Measurements from ENCODE around the gene STK16.
"Not testable (repeated sequence)": the region's sequence is repeated elsewhere in the genome, so short reads cannot be mapped to it uniquely, and the experiment has no call there.

The STK16 gene

DNA sequence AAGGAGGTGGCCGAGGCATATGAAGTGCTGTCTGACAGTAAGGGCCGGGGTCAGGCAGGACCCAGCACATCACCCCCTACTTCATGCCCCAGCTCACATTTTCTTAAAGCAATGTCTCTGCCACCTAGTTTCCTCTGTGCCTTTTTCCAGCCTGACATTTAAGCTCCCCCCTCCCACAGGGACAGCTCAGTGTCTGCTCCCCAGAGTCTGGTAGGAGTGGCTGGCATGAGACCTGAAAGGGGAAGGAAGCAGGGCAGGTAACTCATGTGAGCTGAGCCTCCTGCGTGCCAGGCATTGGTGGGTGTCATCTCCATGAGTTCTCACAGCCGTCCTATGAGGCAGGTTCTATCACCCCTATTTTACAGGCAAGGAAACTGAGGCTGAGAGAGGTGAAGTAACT is 35.4 kb downstream of the STK16 start:
- Mint-ChIP-seq H3K4me3 (peak overlapping the region; percentile 94), H3K9me3 (ENCODE audit: low read depth) (no peaks in the 10 kb centered on the region), H3K27ac (peak overlapping the region; percentile 50), H3K4me1 (ENCODE audit: low read depth) (peaks cover 46% of the 10 kb centered on the region), H3K27me3 (no peaks in the 10 kb centered on the region), H3K36me3 (no peaks in the 10 kb centered on the region)

GRCh38 chr2:219281588-219281987 is 36.3 kb downstream of the STK16 start:
- Mint-ChIP-seq H3K27me3 (no peaks in the 10 kb centered on the region), H3K36me3 (no peaks in the 10 kb centered on the region), H3K4me3 (no peak overlapping the region), H3K27ac (no peak overlapping the region), H3K9me3 (ENCODE audit: low read depth) (no peaks in the 10 kb centered on the region), H3K4me1 (ENCODE audit: low read depth) (peaks cover 47% of the 10 kb centered on the region)

GRCh38 chr2:219282375-219282774 is 37.1 kb downstream of the STK16 start:
- no peaks in the 10 kb centered on the region for H3K36me3 Mint-ChIP-seq
- H3K4me3 Mint-ChIP-seq = no peak overlapping the region
- H3K9me3 Mint-ChIP-seq (ENCODE audit: low read depth) = no peaks in the 10 kb centered on the region
- H3K27ac Mint-ChIP-seq = no peak overlapping the region
- H3K4me1 Mint-ChIP-seq (ENCODE audit: low read depth) = peaks cover 46% of the 10 kb centered on the region
- H3K27me3 Mint-ChIP-seq = no peaks in the 10 kb centered on the region

DNA sequence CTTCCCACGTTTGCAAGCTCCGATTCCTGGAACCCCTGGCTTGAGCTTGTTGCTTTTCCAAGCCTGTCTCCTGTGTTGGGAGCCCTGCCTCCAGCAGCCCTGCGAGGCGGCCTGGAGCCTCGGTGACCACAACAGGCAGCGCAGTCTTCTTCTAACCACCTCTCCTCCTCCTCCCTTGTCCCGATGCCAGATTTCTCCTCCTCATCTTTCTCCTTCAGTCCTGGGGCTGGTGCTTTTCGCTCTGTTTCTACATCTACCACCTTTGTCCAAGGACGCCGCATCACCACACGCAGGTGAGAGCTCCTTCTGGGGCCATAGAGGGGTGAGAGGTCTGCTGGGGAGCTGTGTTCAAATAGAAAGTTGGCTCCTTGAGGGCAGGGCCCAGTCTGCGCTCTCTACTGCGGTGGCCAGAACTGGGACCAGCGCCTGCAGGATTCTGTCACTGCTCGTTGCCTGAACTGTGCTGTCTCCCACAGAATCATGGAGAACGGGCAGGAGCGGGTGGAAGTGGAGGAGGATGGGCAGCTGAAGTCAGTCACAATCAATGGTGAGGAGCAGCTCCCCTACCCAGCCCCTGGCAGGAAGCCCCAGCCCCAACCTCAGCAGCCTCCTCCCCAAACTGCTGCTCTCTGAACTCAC is 37.8 kb downstream of the STK16 start:
- H3K4me1 Mint-ChIP-seq (ENCODE audit: low read depth) = peaks cover 40% of the 10 kb centered on the region
- H3K9me3 Mint-ChIP-seq (ENCODE audit: low read depth) = no peaks in the 10 kb centered on the region
- H3K36me3 Mint-ChIP-seq = no peaks in the 10 kb centered on the region
- peak overlapping the region; percentile 22 for H3K27ac Mint-ChIP-seq
- H3K27me3 Mint-ChIP-seq = no peaks in the 10 kb centered on the region
- no peak overlapping the region for H3K4me3 Mint-ChIP-seq

GRCh38 chr2:219284501-219285372 is 39.5 kb downstream of the STK16 start:
- Mint-ChIP-seq H3K36me3 (no peaks in the 10 kb centered on the region), H3K4me1 (ENCODE audit: low read depth) (peaks cover 28% of the 10 kb centered on the region)

GRCh38 chr2:219285373-219285735 is 40.1 kb downstream of the STK16 start:
- no peaks in the 10 kb centered on the region for H3K9me3 Mint-ChIP-seq (ENCODE audit: low read depth)
- H3K4me1 Mint-ChIP-seq (ENCODE audit: low read depth) = peaks cover 22% of the 10 kb centered on the region
- no peaks in the 10 kb centered on the region for H3K27me3 Mint-ChIP-seq
- H3K27ac Mint-ChIP-seq = no peak overlapping the region
- no peak overlapping the region for H3K4me3 Mint-ChIP-seq
- no peaks in the 10 kb centered on the region for H3K36me3 Mint-ChIP-seq

More at GRCh38 chr2:219284501-219285372, 39.5 kb downstream of the STK16 start:
- Mint-ChIP-seq H3K27me3 (no peaks in the 10 kb centered on the region), H3K9me3 (ENCODE audit: low read depth) (no peaks in the 10 kb centered on the region), H3K4me3 (no peak overlapping the region), H3K27ac (no peak overlapping the region)

GRCh38 chr2:219285894-219286425 is 40.7 kb downstream of the STK16 start:
- H3K4me3 Mint-ChIP-seq = no peak overlapping the region
- no peaks in the 10 kb centered on the region for H3K9me3 Mint-ChIP-seq (ENCODE audit: low read depth)
- H3K27me3 Mint-ChIP-seq = no peaks in the 10 kb centered on the region
- H3K4me1 Mint-ChIP-seq (ENCODE audit: low read depth) = peaks cover 16% of the 10 kb centered on the region
- peak overlapping the region; percentile 66 for H3K27ac Mint-ChIP-seq
- H3K36me3 Mint-ChIP-seq = no peaks in the 10 kb centered on the region

- H3K9me3 Mint-ChIP-seq (ENCODE audit: low read depth) = no peaks in the 10 kb centered on the region
- H3K4me1 Mint-ChIP-seq (ENCODE audit: low read depth) = peaks cover 12% of the 10 kb centered on the region
- H3K36me3 Mint-ChIP-seq = no peaks in the 10 kb centered on the region
- H3K27me3 Mint-ChIP-seq = no peaks in the 10 kb centered on the region
- H3K4me3 Mint-ChIP-seq = no peak overlapping the region
- peak overlapping the region; percentile 66 for H3K27ac Mint-ChIP-seq
Measured at GRCh38 chr2:219286436-219287115, 41.3 kb downstream of the STK16 start.

DNA sequence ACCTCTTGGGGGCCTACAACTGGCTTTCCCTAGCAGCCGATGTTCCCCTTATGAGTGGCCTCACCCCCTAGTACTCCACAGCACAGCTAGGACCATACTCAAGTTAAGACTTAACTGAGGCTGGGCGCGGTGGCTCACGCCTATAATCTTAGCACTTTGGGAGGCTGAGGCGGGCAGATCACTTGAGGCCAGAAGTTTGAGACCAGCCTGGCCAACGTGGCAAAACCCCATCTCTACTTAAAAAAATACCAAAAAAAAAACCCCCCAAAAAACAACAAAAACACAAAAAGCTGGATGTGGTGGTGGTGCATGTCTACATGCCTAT is 41.8 kb downstream of the STK16 start:
- H3K27ac Mint-ChIP-seq; H3K27me3 Mint-ChIP-seq; H3K4me3 Mint-ChIP-seq; H3K9me3 Mint-ChIP-seq (ENCODE audit: low read depth); H3K36me3 Mint-ChIP-seq: not testable (repeated sequence)
- peaks cover 12% of the 10 kb centered on the region for H3K4me1 Mint-ChIP-seq (ENCODE audit: low read depth)

DNA sequence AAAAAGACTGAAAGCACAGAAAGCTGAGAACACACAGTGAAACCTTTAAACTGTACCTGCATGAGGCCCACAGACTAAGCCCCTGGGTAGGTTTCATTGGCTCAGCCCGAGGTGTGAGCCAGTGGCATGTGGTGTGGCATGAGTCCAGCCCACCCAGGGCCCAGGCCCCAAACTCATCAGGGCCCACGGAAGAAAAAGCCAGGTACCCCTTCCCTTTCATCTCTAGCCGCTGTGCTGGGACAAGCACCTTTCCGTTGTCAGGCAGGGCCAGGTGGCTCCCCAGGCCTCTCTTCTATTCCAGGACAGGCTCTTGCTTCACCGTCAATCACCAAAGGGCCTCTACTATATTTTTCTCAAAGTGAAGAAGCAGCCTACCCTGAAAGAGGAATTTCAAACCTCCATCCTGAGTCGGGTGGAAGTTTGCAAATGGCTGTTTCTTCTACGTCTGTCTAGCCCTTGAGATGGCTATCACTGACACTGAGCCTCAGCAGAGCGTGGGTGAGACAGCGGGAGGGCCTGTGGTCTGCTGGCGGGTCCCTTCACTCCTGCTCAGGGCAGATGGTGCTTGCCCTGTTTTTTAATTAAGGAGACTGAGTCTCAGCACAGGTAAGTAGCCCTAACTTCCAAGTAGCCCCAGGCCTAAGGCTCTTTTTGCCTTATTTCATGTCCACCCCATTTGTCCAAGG is 42.4 kb downstream of the STK16 start:
- Mint-ChIP-seq H3K27me3 (no peaks in the 10 kb centered on the region), H3K9me3 (ENCODE audit: low read depth) (no peaks in the 10 kb centered on the region), H3K27ac (peak overlapping the region; percentile 10), H3K4me1 (ENCODE audit: low read depth) (peaks cover 10% of the 10 kb centered on the region), H3K36me3 (no peaks in the 10 kb centered on the region), H3K4me3 (no peak overlapping the region)

GRCh38 chr2:219289195-219289536 is 43.9 kb downstream of the STK16 start:
- H3K4me1 Mint-ChIP-seq (ENCODE audit: low read depth) = peaks cover 5% of the 10 kb centered on the region
- H3K9me3 Mint-ChIP-seq (ENCODE audit: low read depth) = no peaks in the 10 kb centered on the region
- H3K27me3 Mint-ChIP-seq = no peaks in the 10 kb centered on the region

GRCh38 chr2:219289537-219290361 is 44.5 kb downstream of the STK16 start:
- Mint-ChIP-seq H3K4me3 (no peak overlapping the region), H3K4me1 (ENCODE audit: low read depth) (peaks cover 7% of the 10 kb centered on the region), H3K27me3 (no peaks in the 10 kb centered on the region), H3K27ac (no peak overlapping the region), H3K36me3 (no peaks in the 10 kb centered on the region), H3K9me3 (ENCODE audit: low read depth) (no peaks in the 10 kb centered on the region)

More at GRCh38 chr2:219289195-219289536, 43.9 kb downstream of the STK16 start:
- no peak overlapping the region for H3K27ac Mint-ChIP-seq
- H3K36me3 Mint-ChIP-seq = no peaks in the 10 kb centered on the region
- no peak overlapping the region for H3K4me3 Mint-ChIP-seq

DNA sequence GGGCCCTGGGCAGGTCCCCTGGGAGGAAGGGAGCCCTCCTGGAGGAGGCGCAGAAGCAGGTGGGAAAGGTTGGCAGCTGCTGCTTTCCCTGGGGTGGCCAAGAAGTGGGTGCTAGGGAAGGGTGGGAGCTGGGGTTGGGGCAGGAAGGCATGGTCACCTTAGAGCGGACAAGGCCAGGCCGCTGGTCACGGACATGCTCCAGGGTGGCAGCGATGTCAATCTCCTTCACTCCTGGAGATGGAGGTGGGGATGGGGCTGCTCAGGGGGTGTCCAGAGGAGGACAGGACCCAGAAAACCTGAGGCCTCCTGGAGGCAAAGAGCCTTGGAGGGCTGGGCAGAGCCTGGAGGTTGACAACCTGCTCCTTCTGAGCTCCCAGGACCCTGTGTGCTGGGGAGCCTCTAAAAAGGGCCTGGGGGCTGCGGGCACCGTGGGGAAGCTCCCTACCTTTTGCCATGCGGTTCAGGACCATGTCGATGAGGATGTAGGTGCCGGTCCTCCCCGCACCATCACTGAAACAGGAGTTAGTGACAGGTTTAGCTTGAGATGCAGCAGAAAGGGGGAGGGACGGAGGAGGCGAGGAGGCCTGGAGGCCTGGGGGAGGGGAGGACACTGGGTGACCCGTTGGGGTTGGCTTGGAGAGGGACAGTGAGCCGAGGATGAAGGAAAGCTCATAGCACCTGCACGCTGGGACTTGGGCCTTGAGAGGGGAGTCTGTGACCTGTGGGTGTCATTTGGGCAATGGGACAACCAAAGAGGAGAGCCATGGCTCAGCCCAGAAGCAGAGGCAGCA is 45.3 kb downstream of the STK16 start:
- Mint-ChIP-seq H3K4me3 (no peak overlapping the region), H3K27ac (no peak overlapping the region), H3K4me1 (ENCODE audit: low read depth) (peaks cover 10% of the 10 kb centered on the region), H3K9me3 (ENCODE audit: low read depth) (no peaks in the 10 kb centered on the region), H3K36me3 (no peaks in the 10 kb centered on the region), H3K27me3 (no peaks in the 10 kb centered on the region)

Measured in activated naive CD8-positive, alpha-beta T cell (primary cell).